ENCODE results near the gene WDR70. TPM values are rescaled to one million over a fixed set of nuclear protein-coding genes. Genes with fewer than 3 reads are reported as not detected.

Gene WDR70
- total RNA-seq, 2 experiments from 2014 or later, result 24.5 to 34.6 TPM

GRCh38 chr5:37755581-37755980 lies 376.5 kb downstream of the WDR70 start:
- no peaks in the 10 kb centered on the region for H3K27me3 Mint-ChIP-seq
- Histone ChIP-seq H3K4me3 (ENCODE audit: low read length) (no peak overlapping the region), H3K27me3 (ENCODE audit: control insufficient read depth in 1 of 2, insufficient read depth in 2 of 2, low read length in 2 of 2) (no peaks in the 10 kb centered on the region), H3K36me3 (ENCODE audit: insufficient read depth, low read length) (no peaks in the 10 kb centered on the region), H3K4me1 (ENCODE audit: insufficient read depth, low read length) (no peaks in the 10 kb centered on the region), H3K9me3 (ENCODE audit: control insufficient read depth in 1 of 2, insufficient read depth in 1 of 2, low read length in 2 of 2) (peaks cover 0 to 8% of the 10 kb centered on the region in 2 experiments), H3K27ac (ENCODE audit: low read depth in 1 of 2, low read length in 2 of 2) (no peak overlapping the region)
- H3K27ac Mint-ChIP-seq, result no peak overlapping the region
- no peak for TF ChIP-seq CTCF (IDR thresholded peaks at IDR 0.05)
- ChIA-PET POLR2A (no interaction called here), CTCF (no interaction called here)
- ATAC-seq (ENCODE audit: poor library complexity) (no peak), DNase-seq (no peak)
- H3K4me1 Mint-ChIP-seq (ENCODE audit: low read depth), result no peaks in the 10 kb centered on the region
- H3K36me3 Mint-ChIP-seq (ENCODE audit: low read depth), result peaks cover 59% of the 10 kb centered on the region
- no peak overlapping the region for H3K4me3 Mint-ChIP-seq
- peaks cover 14% of the 10 kb centered on the region for H3K9me3 Mint-ChIP-seq
- intact Hi-C loops (cut with DNase I, micrococcal nuclease), result no loop called here

DNA sequence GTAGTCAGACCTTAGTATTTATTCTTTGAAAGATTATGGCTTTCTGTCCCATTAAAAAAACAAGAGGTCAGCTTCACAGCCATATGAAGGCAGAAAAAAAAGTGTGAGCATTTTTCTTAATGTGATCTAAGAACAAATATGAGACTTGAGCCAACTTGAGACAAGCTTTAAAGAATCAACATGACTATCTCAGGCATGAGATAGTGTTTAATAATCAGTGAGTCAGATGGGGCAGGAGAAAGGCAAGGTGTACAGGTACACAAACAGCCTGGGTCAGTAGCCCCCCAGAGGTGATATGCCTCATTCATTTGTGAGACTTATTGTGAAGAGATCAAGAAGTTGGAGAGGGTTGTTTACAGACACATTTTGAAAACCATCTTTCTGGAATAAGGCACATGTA lies 377.1 kb downstream of the WDR70 start:
- Histone ChIP-seq H3K4me1 (ENCODE audit: insufficient read depth, low read length) (no peaks in the 10 kb centered on the region), H3K27ac (ENCODE audit: low read depth in 1 of 2, low read length in 2 of 2) (no peak overlapping the region), H3K27me3 (ENCODE audit: control insufficient read depth in 1 of 2, insufficient read depth in 2 of 2, low read length in 2 of 2) (no peaks in the 10 kb centered on the region), H3K36me3 (ENCODE audit: insufficient read depth, low read length) (no peaks in the 10 kb centered on the region), H3K4me3 (ENCODE audit: low read length) (no peak overlapping the region), H3K9me3 (ENCODE audit: control insufficient read depth in 1 of 2, insufficient read depth in 1 of 2, low read length in 2 of 2) (peaks cover 0 to 8% of the 10 kb centered on the region in 2 experiments)
- ATAC-seq (ENCODE audit: poor library complexity) (no peak), DNase-seq (no peak)
- CTCF ChIA-PET, result no interaction called here
- H3K4me3 Mint-ChIP-seq, result no peak overlapping the region
- no peaks in the 10 kb centered on the region for H3K4me1 Mint-ChIP-seq (ENCODE audit: low read depth)
- H3K9me3 Mint-ChIP-seq, result peaks cover 13% of the 10 kb centered on the region
- no peak overlapping the region for H3K27ac Mint-ChIP-seq
- TF ChIP-seq CTCF (IDR thresholded peaks at IDR 0.05), result no peak
- no peaks in the 10 kb centered on the region for H3K27me3 Mint-ChIP-seq
- intact Hi-C loops (cut with DNase I, micrococcal nuclease), result no loop called here
- peaks cover 53% of the 10 kb centered on the region for H3K36me3 Mint-ChIP-seq (ENCODE audit: low read depth)
- POLR2A ChIA-PET, result no interaction called here

DNA sequence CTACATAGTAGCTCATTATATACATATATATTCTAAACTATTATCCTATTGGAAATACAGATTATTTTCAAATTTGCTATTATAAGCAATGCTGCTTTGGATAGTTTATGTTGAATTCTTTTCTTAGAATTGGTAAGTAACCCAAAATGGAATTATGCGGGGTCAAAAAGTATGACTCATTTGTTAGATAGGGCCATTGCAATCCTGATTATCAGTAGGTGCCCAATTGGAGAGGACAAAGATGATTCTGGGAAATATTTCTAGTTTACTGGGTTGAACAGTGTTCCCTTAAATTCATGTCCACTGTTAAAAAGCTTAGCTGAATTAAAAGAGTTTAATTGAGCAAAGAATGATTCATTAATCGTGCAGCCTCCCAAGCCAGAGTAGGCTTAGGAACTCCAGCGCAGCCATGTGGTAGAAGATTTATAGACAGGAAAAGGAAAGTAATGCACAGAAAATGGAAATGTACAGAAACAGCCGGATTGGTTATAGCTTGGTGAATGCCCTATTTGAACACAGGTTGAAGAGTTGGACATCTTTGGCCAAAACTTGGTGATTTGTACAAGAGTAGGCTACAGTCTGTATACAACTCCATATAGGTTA lies 379.0 kb downstream of the WDR70 start:
- CTCF ChIA-PET, result no interaction called here

More for the DNA sequence above, 379.0 kb downstream of the WDR70 start:
- no peak for TF ChIP-seq CTCF (IDR thresholded peaks at IDR 0.05)
- Histone ChIP-seq H3K4me3 (ENCODE audit: low read length) (no peak overlapping the region), H3K4me1 (ENCODE audit: insufficient read depth, low read length) (no peaks in the 10 kb centered on the region), H3K36me3 (ENCODE audit: insufficient read depth, low read length) (no peaks in the 10 kb centered on the region), H3K27me3 (ENCODE audit: control insufficient read depth in 1 of 2, insufficient read depth in 2 of 2, low read length in 2 of 2) (no peaks in the 10 kb centered on the region), H3K9me3 (ENCODE audit: control insufficient read depth in 1 of 2, insufficient read depth in 1 of 2, low read length in 2 of 2) (peaks cover 0 to 8% of the 10 kb centered on the region in 2 experiments), H3K27ac (ENCODE audit: low read depth in 1 of 2, low read length in 2 of 2) (no peak overlapping the region)
- no peak for DNase-seq
- no peaks in the 10 kb centered on the region for H3K4me1 Mint-ChIP-seq (ENCODE audit: low read depth)
- H3K36me3 Mint-ChIP-seq (ENCODE audit: low read depth), result peaks cover 34% of the 10 kb centered on the region
- H3K9me3 Mint-ChIP-seq, result peaks cover 13% of the 10 kb centered on the region
- ATAC-seq (ENCODE audit: poor library complexity), result no peak
- H3K4me3 Mint-ChIP-seq, result no peak overlapping the region
- intact Hi-C loops (cut with DNase I, micrococcal nuclease), result no loop called here
- no peaks in the 10 kb centered on the region for H3K27me3 Mint-ChIP-seq
- H3K27ac Mint-ChIP-seq, result no peak overlapping the region
- POLR2A ChIA-PET, result no interaction called here
